Sigmoid colon (tissue), 7 donors: ENCODE results near the gene GRID1. TPM values are rescaled to one million over a fixed set of nuclear protein-coding genes. Genes with fewer than 3 reads are reported as not detected.

Source experiments
- DNase-seq: peaks from one replicate; pipeline ENCODE4 v3.0.0-alpha.2; 2019
- H3K27ac ChIP-seq, 4 donors: fragments of 200-600 bp; sonication (generic); one replicate each; pipeline ENCODE4 v1.5.1; 2016 to 2019; ENCODE audit warnings: mild to moderate bottlenecking in 1 of 4
- H3K27me3 ChIP-seq, 3 donors: fragments of 200-600 bp; sonication (generic); one replicate each; pipeline ENCODE4 v1.5.1; 2019; ENCODE audit warnings: mild to moderate bottlenecking in 1 of 3
- H3K36me3 ChIP-seq, 4 donors: fragments of 200-600 bp; sonication (generic); one replicate each; pipeline ENCODE4 v1.5.1; 2016 to 2019
- H3K4me1 ChIP-seq, 4 donors: fragments of 200-600 bp; sonication (generic); one replicate each; pipeline ENCODE4 v1.5.1; 2017 to 2019
- H3K4me3 ChIP-seq, 4 donors: fragments of 200-600 bp; sonication (generic); one replicate each; pipeline ENCODE4 v1.5.1; 2017 to 2019; ENCODE audit warnings: mild to moderate bottlenecking in 2 of 4, moderate library complexity in 1 of 4
- H3K9me3 ChIP-seq, 4 donors: fragments of 200-600 bp in 3 of 4; sonication (generic) in 3 of 4; one replicate each; pipeline versions ENCODE4 v1.5.1 to v1.6.1; 2013 to 2019
- EP300 ChIP-seq, 4 donors: sonication (generic); formaldehyde crosslinking; IDR thresholded peaks; one replicate each; pipeline ENCODE4 v1.6.1; 2017; ENCODE audit warnings: antibody characterized with exemption in 4 of 4
- POLR2A ChIP-seq, 2 donors: fragments of 450-650 bp; IDR thresholded peaks; one replicate each; pipeline ENCODE4 v1.6.1; 2016; ENCODE audit warnings: antibody characterized with exemption in 2 of 2, mild to moderate bottlenecking in 2 of 2, moderate library complexity in 2 of 2
- POLR2AphosphoS5 ChIP-seq, 4 donors: sonication (generic); formaldehyde crosslinking; IDR thresholded peaks; one replicate each; pipeline ENCODE4 v1.6.1; 2017; ENCODE audit warnings: antibody characterized with exemption in 4 of 4
- WGBS, 2 donors: extraction: QIAGEN DNeasy Blood & Tissue Kit; methylation state at CpG; one replicate each; pipeline ENCODE4 v1.1.7; 2013; 5-methylcytosine and 5-hydroxymethylcytosine counted together
- intact Hi-C: fragments of 100-400 bp; cut with DNase I; formaldehyde crosslinking; loops from one replicate; pipeline ENCODE4 v1.15.1; 2023
- polyA plus RNA-seq, 3 donors: library from polyadenylated mRNA; stranded (reverse); fragments of 200-250 nt; gene quantifications; one replicate each; pipeline ENCODE4 v1.2.3, GENCODE V29; 2013
- total RNA-seq, 4 donors: library from RNA; depleted of rRNA; stranded (reverse); fragments of >200 nt; gene quantifications; one replicate each; pipeline ENCODE4 v1.1.0, GENCODE V29; 2016
- TF ChIP-seq, protein P1 (sequence below), 4 experiments: fragments of 450-650 bp in 3 of 4; fragments of 200-600 bp in 1 of 4; IDR thresholded peaks; one replicate each; pipeline ENCODE4 v1.5.1; 2016 to 2019; ENCODE audit warnings: antibody characterized with exemption in 4 of 4, mild to moderate bottlenecking in 3 of 4, moderate library complexity in 2 of 4
- donor health status: healthy with polysubstance abuse.
- donor health status: Bipolar disorder and iron deficiency.
- donor health status: healthy.

Gene GRID1
- total and polyA plus RNA-seq, 7 donors: 0.66 to 4.7 (median 1.1) TPM; not detected in 2

DNA sequence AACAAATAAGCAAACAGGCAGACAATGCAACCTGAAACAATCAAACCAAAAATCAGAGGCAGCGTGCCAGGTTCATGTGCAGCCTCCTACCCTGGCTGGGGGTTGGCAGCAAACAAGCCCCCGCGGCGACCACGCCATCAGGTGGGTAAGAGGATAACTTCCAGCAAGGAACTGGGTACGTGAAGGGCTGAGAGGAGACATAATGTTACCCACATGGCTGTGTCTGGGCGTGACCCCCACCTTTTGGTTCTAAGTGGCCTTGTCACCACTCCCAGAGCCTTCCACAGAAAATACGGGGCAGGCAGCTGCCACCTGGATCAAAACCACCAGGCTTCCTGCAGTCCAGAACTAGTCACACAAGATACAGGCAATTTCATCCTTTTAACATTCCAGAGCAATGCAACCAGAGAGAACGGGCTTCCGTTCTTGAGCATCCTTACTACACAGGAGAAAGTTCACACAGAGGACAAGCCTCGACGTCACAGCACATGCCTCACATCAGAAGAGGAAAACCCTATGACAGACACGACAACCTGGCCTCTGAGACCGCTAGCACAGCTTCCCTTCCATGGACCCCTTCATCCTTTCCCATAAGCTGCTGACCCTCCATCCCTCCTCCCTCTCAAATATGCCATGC, 171.0 kb downstream of the GRID1 start:
- Histone ChIP-seq H3K9me3 (no peaks in the 10 kb centered on the region), H3K4me1 (no peaks in the 10 kb centered on the region), H3K27me3 (no peaks in the 10 kb centered on the region), H3K4me3 (no peak overlapping the region), H3K36me3 (no peaks in the 10 kb centered on the region), H3K27ac (no peak overlapping the region)
- no peak for TF ChIP-seq POLR2AphosphoS5 (IDR thresholded peaks at IDR 0.05)
- TF ChIP-seq, protein P1, sequence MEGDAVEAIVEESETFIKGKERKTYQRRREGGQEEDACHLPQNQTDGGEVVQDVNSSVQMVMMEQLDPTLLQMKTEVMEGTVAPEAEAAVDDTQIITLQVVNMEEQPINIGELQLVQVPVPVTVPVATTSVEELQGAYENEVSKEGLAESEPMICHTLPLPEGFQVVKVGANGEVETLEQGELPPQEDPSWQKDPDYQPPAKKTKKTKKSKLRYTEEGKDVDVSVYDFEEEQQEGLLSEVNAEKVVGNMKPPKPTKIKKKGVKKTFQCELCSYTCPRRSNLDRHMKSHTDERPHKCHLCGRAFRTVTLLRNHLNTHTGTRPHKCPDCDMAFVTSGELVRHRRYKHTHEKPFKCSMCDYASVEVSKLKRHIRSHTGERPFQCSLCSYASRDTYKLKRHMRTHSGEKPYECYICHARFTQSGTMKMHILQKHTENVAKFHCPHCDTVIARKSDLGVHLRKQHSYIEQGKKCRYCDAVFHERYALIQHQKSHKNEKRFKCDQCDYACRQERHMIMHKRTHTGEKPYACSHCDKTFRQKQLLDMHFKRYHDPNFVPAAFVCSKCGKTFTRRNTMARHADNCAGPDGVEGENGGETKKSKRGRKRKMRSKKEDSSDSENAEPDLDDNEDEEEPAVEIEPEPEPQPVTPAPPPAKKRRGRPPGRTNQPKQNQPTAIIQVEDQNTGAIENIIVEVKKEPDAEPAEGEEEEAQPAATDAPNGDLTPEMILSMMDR (IDR thresholded peaks at IDR 0.05): no peak
- no peak for TF ChIP-seq POLR2A (IDR thresholded peaks at IDR 0.05)
- intact Hi-C loops: no loop called here
- DNase-seq: no peak
- 79 to 81% methylated on average over 14 of the region's 14 CpGs for WGBS, 2 donors

GRCh38 chr10:86194684-86195083, 171.9 kb downstream of the GRID1 start:
- intact Hi-C loops: no loop called here
- H3K9me3 ChIP-seq: no peaks in the 10 kb centered on the region
- H3K27me3 ChIP-seq: no peaks in the 10 kb centered on the region
- no peak overlapping the region for H3K4me3 ChIP-seq
- DNase-seq: no peak
- H3K4me1 ChIP-seq: no peaks in the 10 kb centered on the region
- 78 to 88% methylated on average over 5 of the region's 5 CpGs for WGBS, 2 donors
- H3K36me3 ChIP-seq: no peaks in the 10 kb centered on the region
- TF ChIP-seq POLR2A (IDR thresholded peaks at IDR 0.05) (no peak), POLR2AphosphoS5 (IDR thresholded peaks at IDR 0.05) (no peak), EP300 (IDR thresholded peaks at IDR 0.05) (no peak)
- TF ChIP-seq, protein P1 (IDR thresholded peaks at IDR 0.05): no peak
- H3K27ac ChIP-seq: no peak overlapping the region

DNA sequence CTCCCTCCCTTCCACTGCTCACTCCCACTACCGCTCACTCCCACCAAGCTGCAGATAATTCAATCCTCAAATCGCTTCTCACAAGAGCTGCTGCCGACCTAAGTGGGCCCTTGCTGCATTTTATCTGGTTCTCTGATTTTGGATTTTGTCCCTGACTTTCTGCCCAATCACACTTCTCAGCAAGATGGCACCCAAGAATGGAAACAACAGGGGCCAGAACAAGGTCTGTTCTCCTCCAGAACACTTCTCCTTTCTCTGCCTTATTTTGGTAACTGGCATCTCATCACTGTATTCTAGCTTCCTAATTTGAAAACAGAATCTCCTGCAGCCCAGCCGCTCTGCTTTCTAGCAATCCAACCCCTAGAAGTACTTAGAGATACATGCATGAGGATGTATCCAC, 172.8 kb downstream of the GRID1 start:
- no peak overlapping the region for H3K27ac ChIP-seq
- intact Hi-C loops: no loop called here
- 79 to 80% methylated on average over 4 of the region's 4 CpGs for WGBS, 2 donors
- H3K27me3 ChIP-seq: no peaks in the 10 kb centered on the region
- DNase-seq: no peak
- no peaks in the 10 kb centered on the region for H3K9me3 ChIP-seq
- TF ChIP-seq EP300 (IDR thresholded peaks at IDR 0.05): no peak
- no peak for TF ChIP-seq POLR2A (IDR thresholded peaks at IDR 0.05)
- TF ChIP-seq POLR2AphosphoS5 (IDR thresholded peaks at IDR 0.05): no peak
- TF ChIP-seq, protein P1 (IDR thresholded peaks at IDR 0.05): no peak
- H3K4me1 ChIP-seq: no peaks in the 10 kb centered on the region
- no peaks in the 10 kb centered on the region for H3K36me3 ChIP-seq
- no peak overlapping the region for H3K4me3 ChIP-seq

DNA sequence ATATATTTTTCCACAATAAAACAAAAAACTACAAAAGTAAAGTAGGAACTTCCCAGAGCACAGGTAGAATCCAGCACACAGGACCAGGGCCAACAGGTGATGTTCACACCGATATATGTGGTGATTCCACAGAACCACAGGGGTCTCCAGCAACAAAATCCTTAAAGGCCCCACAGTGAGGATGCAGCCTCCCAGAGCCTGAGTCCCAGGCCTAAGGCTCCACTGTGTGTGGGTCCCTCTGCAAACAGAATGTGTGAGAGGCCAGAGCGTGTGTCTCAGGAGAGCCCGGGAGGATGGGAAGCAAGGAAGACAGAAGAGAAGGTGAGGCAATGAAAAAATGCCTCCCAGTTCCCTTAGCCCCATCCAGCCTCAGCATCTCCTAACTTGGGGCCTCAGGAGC, 173.9 kb downstream of the GRID1 start:
- Histone ChIP-seq H3K27ac (no peak overlapping the region), H3K27me3 (no peaks in the 10 kb centered on the region), H3K36me3 (no peaks in the 10 kb centered on the region), H3K9me3 (no peaks in the 10 kb centered on the region), H3K4me1 (no peaks in the 10 kb centered on the region), H3K4me3 (no peak overlapping the region)
- intact Hi-C loops: no loop called here
- TF ChIP-seq POLR2A (IDR thresholded peaks at IDR 0.05) (no peak), POLR2AphosphoS5 (IDR thresholded peaks at IDR 0.05) (no peak), EP300 (IDR thresholded peaks at IDR 0.05) (no peak)
- TF ChIP-seq, protein P1 (IDR thresholded peaks at IDR 0.05): no peak
- 90 to 94% methylated on average over 3 of the region's 3 CpGs for WGBS, 2 donors
- no peak for DNase-seq

DNA sequence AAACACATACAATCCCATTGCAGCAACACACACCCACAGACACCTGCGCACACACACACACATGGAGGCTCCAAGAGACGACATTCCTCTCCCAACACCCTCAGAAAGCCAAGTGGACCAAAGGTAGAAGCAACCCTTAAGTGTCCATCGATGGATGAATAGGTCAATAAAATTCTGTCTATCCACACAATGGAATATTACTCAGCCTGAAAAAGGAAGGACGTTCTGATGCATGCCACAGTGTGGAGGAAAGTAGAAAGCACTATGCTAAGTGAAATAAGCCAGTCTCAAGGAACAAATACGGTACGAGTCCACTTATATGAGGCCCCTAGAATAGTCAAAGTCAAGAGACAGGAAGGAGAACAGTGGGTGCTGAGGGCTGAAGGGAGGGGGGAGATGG, 174.4 kb downstream of the GRID1 start:
- intact Hi-C loops: no loop called here
- WGBS, 2 donors: 79 to 85% methylated on average over 6 of the region's 6 CpGs

More for the DNA sequence above, 174.4 kb downstream of the GRID1 start:
- no peaks in the 10 kb centered on the region for H3K27me3 ChIP-seq
- no peak for DNase-seq
- H3K27ac ChIP-seq: no peak overlapping the region
- H3K4me3 ChIP-seq: no peak overlapping the region
- TF ChIP-seq POLR2A (IDR thresholded peaks at IDR 0.05) (no peak), EP300 (IDR thresholded peaks at IDR 0.05) (no peak), POLR2AphosphoS5 (IDR thresholded peaks at IDR 0.05) (no peak)
- TF ChIP-seq, protein P1 (IDR thresholded peaks at IDR 0.05): no peak
- H3K9me3 ChIP-seq: no peaks in the 10 kb centered on the region
- H3K4me1 ChIP-seq: no peaks in the 10 kb centered on the region
- H3K36me3 ChIP-seq: no peaks in the 10 kb centered on the region
